ENCODE results near the gene RHOT1. TPM values are rescaled to one million over a fixed set of nuclear protein-coding genes. Genes with fewer than 3 reads are reported as not detected.

The RHOT1 gene
- total RNA-seq (2022; extraction: Qiagen RNA extraction; ENCODE audit: low read depth): 17.3 to 26.9 TPM (median 24.1 TPM) in 5 replicates

DNA sequence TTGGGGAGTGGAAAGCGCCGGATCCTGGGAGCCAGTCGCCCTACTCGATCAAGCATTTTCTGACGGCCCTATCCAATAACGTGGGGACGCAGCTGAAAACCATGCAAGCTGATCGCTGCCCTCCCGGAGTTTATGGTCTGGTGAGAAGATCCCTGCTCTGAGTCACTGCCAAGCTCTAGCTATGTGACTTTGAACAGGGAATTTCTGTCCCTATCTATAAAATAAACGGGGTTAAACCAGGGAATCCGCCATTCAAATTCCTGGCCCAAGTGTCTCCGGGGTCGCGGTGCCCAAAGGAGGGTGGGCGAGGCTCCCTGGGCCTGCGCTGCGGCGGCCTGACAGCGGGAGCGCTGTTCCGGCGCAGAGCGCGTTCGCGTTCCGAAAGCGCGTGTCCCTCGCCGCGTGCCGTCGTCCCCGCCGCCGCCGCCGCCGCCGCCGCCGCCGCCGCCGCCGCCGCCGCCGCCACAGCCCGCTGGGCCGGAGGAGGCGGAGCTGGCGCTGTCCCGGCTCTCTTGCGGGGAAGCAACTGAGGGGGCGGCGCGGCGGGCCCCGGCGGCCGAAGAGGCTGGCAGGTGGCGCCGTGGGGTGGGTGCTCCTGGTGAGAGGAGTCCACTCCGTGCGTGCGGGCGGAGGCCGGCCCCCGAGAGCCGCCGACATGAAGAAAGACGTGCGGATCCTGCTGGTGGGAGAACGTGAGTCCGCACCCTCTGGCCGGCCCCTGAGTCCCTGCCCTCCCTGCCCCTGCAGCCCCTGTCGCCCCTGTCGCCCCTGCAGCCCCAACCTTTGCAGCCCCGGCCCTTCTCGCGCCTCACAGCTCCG lies at the start of gene RHOT1:
RHOT1 (plus strand) TSS at position 465 of the 819 bp plus-strand sequence; CDS start at position 656, 191 bp downstream.

DNA sequence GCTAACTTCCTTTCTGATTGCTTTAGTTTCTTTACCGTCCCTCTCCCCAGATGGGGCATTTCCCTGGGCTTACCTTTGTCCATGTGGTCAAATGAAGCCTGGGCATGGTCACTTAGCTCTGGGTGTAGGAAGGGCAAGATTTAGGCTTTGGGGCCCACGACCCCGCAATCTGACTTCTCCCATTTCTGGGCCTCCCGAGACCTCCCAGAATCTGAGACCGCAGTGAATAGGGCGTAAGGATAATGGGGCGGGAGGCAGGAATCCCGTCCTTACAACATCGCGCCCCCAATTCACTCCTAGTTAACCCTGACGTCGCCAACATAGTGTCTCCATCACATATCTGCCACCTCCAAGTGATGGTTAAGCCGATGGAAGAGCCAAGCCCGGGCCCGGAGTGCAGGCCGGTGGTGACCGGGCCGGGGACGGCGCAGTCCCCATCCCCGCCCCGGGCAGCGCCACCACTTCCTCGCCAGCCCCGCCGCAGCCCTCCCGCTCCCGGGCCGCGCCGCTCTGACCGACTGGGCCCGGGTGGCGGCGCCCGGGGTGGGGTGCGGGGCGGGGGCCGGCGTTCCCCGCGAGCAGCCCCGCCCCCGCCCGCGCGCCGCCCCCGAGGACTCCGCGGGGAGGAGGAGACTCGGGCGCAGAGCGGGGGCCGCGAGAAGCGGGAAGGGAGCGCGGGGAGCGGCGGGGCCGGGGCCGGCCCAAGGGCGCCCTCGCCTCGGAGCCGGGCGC lies 123.1 kb downstream of the RHOT1 start, which contains the start of gene RHBDL3:
RHBDL3 (plus strand) TSS at position 641 of the 732 bp plus-strand sequence. CDS start 358 bp downstream, outside the sequence.

Other genes with a start within 250 kb of the RHOT1 start
- 48.7 to 85.1 TPM (median 79.9 TPM) in 5 replicates for gene UTP6, start 240.8 kb upstream of the RHOT1 start, total RNA-seq (2022; extraction: Qiagen RNA extraction; ENCODE audit: low read depth)
- 18.9 to 30.7 TPM (median 27.3 TPM) in 5 replicates for gene SUZ12, start 205.5 kb upstream of the RHOT1 start, total RNA-seq (2022; extraction: Qiagen RNA extraction; ENCODE audit: low read depth)
- gene LRRC37B, start 135.1 kb upstream of the RHOT1 start, total RNA-seq (2022; extraction: Qiagen RNA extraction; ENCODE audit: low read depth): 8.0 to 12.1 TPM (median 9.0 TPM) in 5 replicates
- 3.3 to 5.5 TPM (median 4.9 TPM) in 5 replicates for gene RHBDL3, start 123.3 kb downstream of the RHOT1 start, total RNA-seq (2022; extraction: Qiagen RNA extraction; ENCODE audit: low read depth)
- gene C17orf75, start 199.7 kb downstream of the RHOT1 start, total RNA-seq (2022; extraction: Qiagen RNA extraction; ENCODE audit: low read depth): 26.2 to 34.5 TPM (median 28.2 TPM) in 5 replicates
- gene ZNF207, start 207.7 kb downstream of the RHOT1 start, total RNA-seq (2022; extraction: Qiagen RNA extraction; ENCODE audit: low read depth): 210 to 235 TPM (median 232 TPM) in 5 replicates

Data from A549 treated with GW870086 at 1 μM for 4 hours (cell line).